HG03521 (cell line): ENCODE measurements around the gene STAG3.
A peak's percentile ranks its signal among the peaks of the same experiment; 100 is the strongest.
"Not testable (repeated sequence)": the region's sequence is repeated elsewhere in the genome, so short reads cannot be mapped to it uniquely, and the experiment has no call there.

ENCODE experiments used
- ATAC-seq: cut with Tn5 transposase; IDR thresholded peaks from one replicate; pipeline ENCODE4 v1.9.1; 2021; ENCODE audit warnings: mild to moderate bottlenecking, moderate library complexity; ENCODE audit not compliant: unreplicated experiment

Gene STAG3

GRCh38 chr7:100177045-100178001 is at the start of gene STAG3, which contains the start of gene GPC2:
Gene STAG3, plus strand, starts transcription at chr7:100177918. Its CDS starts 2,639 bp downstream, at chr7:100180557.
Gene GPC2, minus strand, starts transcription at chr7:100177381. Its CDS starts 182 bp downstream, at chr7:100177199.
- peak; percentile 81 for ATAC-seq

GRCh38 chr7:100128637-100128963 is 49.1 kb upstream of the STAG3 start:
- ATAC-seq: no peak

- not testable (repeated sequence) for ATAC-seq
These were observed 47.5 kb upstream of the STAG3 start for GRCh38 chr7:100130220-100130607.

GRCh38 chr7:100130608-100131453 is 46.9 kb upstream of the STAG3 start:
- no peak for ATAC-seq

- ATAC-seq: no peak
These were observed 45.6 kb upstream of the STAG3 start for GRCh38 chr7:100132126-100132525.

GRCh38 chr7:100132697-100133151 is 45.0 kb upstream of the STAG3 start:
- peak; percentile 67 for ATAC-seq

- ATAC-seq: no peak
These were observed 39.6 kb upstream of the STAG3 start for GRCh38 chr7:100137851-100138760.

- no peak for ATAC-seq
These were observed 36.2 kb upstream of the STAG3 start for GRCh38 chr7:100141555-100141949.

- ATAC-seq: no peak
These were observed 35.3 kb upstream of the STAG3 start for GRCh38 chr7:100142461-100142860.

GRCh38 chr7:100146350-100146749 is 31.4 kb upstream of the STAG3 start:
- not testable (repeated sequence) for ATAC-seq

- no peak for ATAC-seq
These were observed 30.4 kb upstream of the STAG3 start for GRCh38 chr7:100147278-100147677.

GRCh38 chr7:100148225-100148558 is 29.5 kb upstream of the STAG3 start:
- ATAC-seq: no peak

- ATAC-seq: peak; percentile 97
These were observed 29.0 kb upstream of the STAG3 start, which contains the start of gene LAMTOR4 for GRCh38 chr7:100148559-100149328. Gene LAMTOR4, plus strand, starts transcription at chr7:100148918. Its CDS starts 55 bp downstream, at chr7:100148973.

- no peak for ATAC-seq
These were observed 25.3 kb upstream of the STAG3 start for GRCh38 chr7:100152404-100152803.

GRCh38 chr7:100152937-100153666 is 24.6 kb upstream of the STAG3 start:
- no peak for ATAC-seq

- ATAC-seq: no peak
These were observed 23.8 kb upstream of the STAG3 start for GRCh38 chr7:100153708-100154535.

GRCh38 chr7:100154651-100155491 is 22.8 kb upstream of the STAG3 start:
- ATAC-seq: no peak
